NCI-H1930 (cell line): ENCODE measurements around the gene TBK1.

Experiments used
- DNase-seq, 2 experiments: peaks; one replicate each; lab custom pipeline; 2025; lab: John Stamatoyannopoulos, UW

Gene TBK1

GRCh38 chr12:64452559-64453329, 824 bp downstream of the TBK1 start:
- DNase-seq, result no peak

GRCh38 chr12:64455506-64455905, 3.6 kb downstream of the TBK1 start:
- DNase-seq, result no peak

- DNase-seq, result no peak
These were observed 4.2 kb downstream of the TBK1 start for GRCh38 chr12:64456119-64456518.

GRCh38 chr12:64457032-64457431, 5.1 kb downstream of the TBK1 start:
- DNase-seq, result no peak

GRCh38 chr12:64457466-64457865, 5.5 kb downstream of the TBK1 start:
- DNase-seq, result no peak

GRCh38 chr12:64457923-64458322, 6.0 kb downstream of the TBK1 start:
- DNase-seq, result no peak

- DNase-seq, result no peak
These were observed 7.5 kb downstream of the TBK1 start for GRCh38 chr12:64459394-64459891.

- DNase-seq, result no peak
These were observed 9.9 kb downstream of the TBK1 start for GRCh38 chr12:64461634-64462414.

GRCh38 chr12:64466178-64466577, 14.3 kb downstream of the TBK1 start:
- DNase-seq, result no peak

- no peak for DNase-seq
These were observed 17.0 kb downstream of the TBK1 start for GRCh38 chr12:64468966-64469365.

GRCh38 chr12:64469455-64470142, 17.7 kb downstream of the TBK1 start:
- DNase-seq, result no peak

- DNase-seq, result no peak
These were observed 18.6 kb downstream of the TBK1 start for GRCh38 chr12:64470495-64470894.

GRCh38 chr12:64473176-64473575, 21.3 kb downstream of the TBK1 start:
- DNase-seq, result no peak

GRCh38 chr12:64475518-64475917, 23.6 kb downstream of the TBK1 start:
- DNase-seq, result no peak

GRCh38 chr12:64476844-64477243, 24.9 kb downstream of the TBK1 start:
- no peak for DNase-seq

- DNase-seq, result no peak
These were observed 26.7 kb downstream of the TBK1 start for GRCh38 chr12:64478661-64479060.

- DNase-seq, result no peak
These were observed 28.2 kb downstream of the TBK1 start for GRCh38 chr12:64480148-64480547.

- DNase-seq, result no peak
These were observed 34.7 kb downstream of the TBK1 start for GRCh38 chr12:64486657-64487056.

- DNase-seq, result no peak
These were observed 39.8 kb downstream of the TBK1 start for GRCh38 chr12:64491718-64492117.

- no peak for DNase-seq
These were observed 41.6 kb downstream of the TBK1 start for GRCh38 chr12:64493513-64493912.

- DNase-seq, result no peak
These were observed 43.2 kb downstream of the TBK1 start for GRCh38 chr12:64494998-64495729.

- DNase-seq, result no peak
These were observed 45.0 kb downstream of the TBK1 start for GRCh38 chr12:64496839-64497400.
